OCI-LY7 (cell line): Measurements from ENCODE around the gene SPDYA. TPM values are rescaled to one million over a fixed set of nuclear protein-coding genes. Genes with fewer than 3 reads are reported as not detected.
"Not testable (repeated sequence)": the region's sequence is repeated elsewhere in the genome, so short reads cannot be mapped to it uniquely, and the experiment has no call there.

Experiments used
- BruUV-seq: library from RNA; stranded (reverse); fragments of 400-500 nt; replicated peaks from 2 replicates; lab custom pipeline; 2021; lab: Mats Ljungman, UMichigan
- CTCF ChIA-PET: fragments of 300-600 bp; sonication (Branson Sonifier 250); formaldehyde crosslinking; loops from one replicate; lab custom pipeline; 2022; ENCODE audit warnings: antibody characterized with exemption; ENCODE audit not compliant: unreplicated experiment; lab: Charles Lee
- POLR2A ChIA-PET: fragments of 300-600 bp; sonication (Branson Sonifier 250); formaldehyde crosslinking; loops from one replicate; lab custom pipeline; 2022; ENCODE audit warnings: antibody characterized with exemption; lab: Charles Lee
- DNase-seq: peaks from one replicate; pipeline ENCODE4 v3.0.0-alpha.2; 2015; ENCODE audit warnings: low spot score
- H2AFZ ChIP-seq: fragments of 200-600 bp; sonication (generic), shearing (Covaris generic); 2 replicates; pipeline ENCODE4 v1.6.1; 2014; ENCODE audit warnings: mild to moderate bottlenecking, antibody characterized with exemption, low read length, moderate library complexity
- H3K27ac ChIP-seq: fragments of 200-600 bp; sonication (generic); 2 replicates; pipeline ENCODE4 v1.5.1; 2014; ENCODE audit warnings: mixed run types, low read depth, mild to moderate bottlenecking, moderate library complexity, low read length, inconsistent platforms; ENCODE audit not compliant: poor library complexity, severe bottlenecking
- H3K36me3 ChIP-seq: fragments of 200-600 bp; sonication (generic); 2 replicates; pipeline ENCODE4 v1.6.1; 2014; ENCODE audit warnings: mild to moderate bottlenecking, antibody characterized with exemption, low read length, moderate library complexity, mixed read lengths; ENCODE audit not compliant: insufficient read depth
- H3K4me1 ChIP-seq: fragments of 200-600 bp; sonication (generic); 2 replicates; pipeline ENCODE4 v1.5.1; 2014; ENCODE audit warnings: mild to moderate bottlenecking, low read length; ENCODE audit not compliant: insufficient read depth, poor library complexity, severe bottlenecking
- H3K4me2 ChIP-seq: fragments of 200-600 bp; sonication (generic); 2 replicates; pipeline ENCODE4 v1.6.1; 2014; ENCODE audit warnings: mild to moderate bottlenecking, low read length
- H3K4me3 ChIP-seq: fragments of 200-600 bp; sonication (generic); 2 replicates; pipeline ENCODE4 v1.5.1; 2014; ENCODE audit warnings: mild to moderate bottlenecking, low read depth, low read length; ENCODE audit not compliant: poor library complexity, severe bottlenecking
- H3K79me2 ChIP-seq: fragments of 200-600 bp; sonication (generic); 2 replicates; pipeline ENCODE4 v1.6.1; 2016; ENCODE audit warnings: low read depth, mild to moderate bottlenecking, low read length, moderate library complexity, mixed read lengths; ENCODE audit not compliant: insufficient read depth
- H3K9me2 ChIP-seq: fragments of 200-600 bp; sonication (generic); 2 replicates; pipeline ENCODE4 v1.6.1; 2016; ENCODE audit warnings: mild to moderate bottlenecking, low read length, mixed read lengths; ENCODE audit not compliant: insufficient read depth
- H3K9me3 ChIP-seq: fragments of 200-600 bp; sonication (generic); 2 replicates; pipeline ENCODE4 v1.6.1; 2014; ENCODE audit warnings: mild to moderate bottlenecking, mixed run types, low read length, mixed read lengths
- H4K20me1 ChIP-seq: fragments of 200-600 bp; sonication (generic); 2 replicates; pipeline ENCODE4 v1.6.1; 2014; ENCODE audit warnings: mild to moderate bottlenecking, antibody characterized with exemption, low read length, moderate library complexity, mixed read lengths; ENCODE audit not compliant: insufficient read depth
- CTCF ChIP-seq: fragments of 200-600 bp; sonication (generic); conservative IDR thresholded peaks from 2 replicates; pipeline ENCODE4 v1.5.1; 2014; ENCODE audit warnings: mild to moderate bottlenecking, antibody characterized with exemption, low read length, moderate library complexity, mixed read lengths
- EZH2phosphoT487 ChIP-seq: fragments of 200-600 bp; sonication (generic); IDR thresholded peaks from 2 replicates; pipeline ENCODE4 v1.6.1; 2018; ENCODE audit warnings: low read depth, borderline replicate concordance, mild to moderate bottlenecking, mixed run types, antibody characterized with exemption, low read length, moderate library complexity, mixed read lengths
- intact Hi-C: fragments of 100-400 bp; cut with micrococcal nuclease; formaldehyde crosslinking; loops from one replicate; pipeline ENCODE4 v1.10.0; 2022; ENCODE audit not compliant: unreplicated experiment
- total RNA-seq, 2 experiments: library from RNA; depleted of rRNA in 1 of 2; stranded (reverse); fragments of >200 nt in 1 of 2; shearing (Covaris generic) in 1 of 2; gene quantifications; 2 replicates each; pipeline ENCODE4 v1.2.3, GENCODE V29; 2014 to 2022

Gene SPDYA
- total RNA-seq, 2 experiments from 2014 or later = 1.1 to 1.7 TPM

GRCh38 chr2:28780496-28780895 lies 30.1 kb upstream of the SPDYA start:
- ChIA-PET CTCF (interaction anchor here (0.5 kb wide), 1 partner anchor 239 kb away, joined by 5 read pairs; no protein-coding TSS in a partner anchor), POLR2A (interaction anchor here (0.6 to 1.0 kb wide), 3 partner anchors 9 to 68 kb away, joined by 3 to 4 read pairs (median 3); no protein-coding TSS in a partner anchor)
- no peak for TF ChIP-seq CTCF
- no peak for TF ChIP-seq EZH2phosphoT487
- Histone ChIP-seq H3K79me2 (peaks cover 39% of the 10 kb centered on the region), H2AFZ (no peak overlapping the region), H3K9me3 (no peaks in the 10 kb centered on the region), H3K9me2 (no peaks in the 10 kb centered on the region), H3K27ac (no peak overlapping the region), H3K4me1 (no peaks in the 10 kb centered on the region), H3K36me3 (peaks cover 91% of the 10 kb centered on the region), H3K4me3 (no peak overlapping the region), H3K4me2 (no peak overlapping the region), H4K20me1 (no peaks in the 10 kb centered on the region; the same call in none of the 2 replicates)
- no TSS peak for BruUV-seq
- DNase-seq = no peak
- intact Hi-C loops = no loop called here

- no peak overlapping the region for H3K27ac ChIP-seq
- CTCF ChIA-PET = interaction anchor here (1.0 kb wide), 1 partner anchor 12 kb away, joined by 3 read pairs; no protein-coding TSS in a partner anchor
- POLR2A ChIA-PET = interaction anchor here (1.0 kb wide), 1 partner anchor 18 kb away, joined by 5 read pairs; no protein-coding TSS in a partner anchor
- H3K9me2 ChIP-seq = no peaks in the 10 kb centered on the region
- no peak overlapping the region for H3K4me3 ChIP-seq
- H3K9me3 ChIP-seq = no peaks in the 10 kb centered on the region
- H3K79me2 ChIP-seq = peaks cover 20% of the 10 kb centered on the region; the same call in 1 of the 2 replicates
- no peaks in the 10 kb centered on the region for H4K20me1 ChIP-seq
- H3K4me1 ChIP-seq = no peaks in the 10 kb centered on the region
- H3K4me2 ChIP-seq = no peak overlapping the region
- H2AFZ ChIP-seq = no peak overlapping the region
- no peak for DNase-seq
- TF ChIP-seq EZH2phosphoT487 (no peak), CTCF (no peak)
- no TSS peak for BruUV-seq
- H3K36me3 ChIP-seq = peaks cover 98% of the 10 kb centered on the region
- intact Hi-C loops = no loop called here
Observed at GRCh38 chr2:28782423-28782822, 28.2 kb upstream of the SPDYA start.

- H3K9me3 ChIP-seq, H4K20me1 ChIP-seq, CTCF ChIA-PET, H3K4me1 ChIP-seq, H3K9me2 ChIP-seq, H3K4me2 ChIP-seq, H3K27ac ChIP-seq, DNase-seq, intact Hi-C loops, BruUV-seq, H2AFZ ChIP-seq, H3K79me2 ChIP-seq, H3K4me3 ChIP-seq: not testable (repeated sequence)
- POLR2A ChIA-PET = interaction anchor here (1.0 kb wide), 2 partner anchors 13 to 16 kb away, joined by 4 to 5 read pairs; no protein-coding TSS in a partner anchor
- H3K36me3 ChIP-seq = peaks cover 98% of the 10 kb centered on the region
Observed at GRCh38 chr2:28784570-28784969, 26.1 kb upstream of the SPDYA start.
